ENCODE measurements around the gene SERINC2.

SERINC2 gene

GRCh38 chr1:31412732-31413404 lies at the start of gene SERINC2:
Gene SERINC2, plus strand, starts transcription at chr1:31413213. Its CDS starts 53 bp downstream, at chr1:31413266.
- DNase-seq (ENCODE audit: low spot score) = peak; percentile 40

GRCh38 chr1:31364561-31365250 lies 48.3 kb upstream of the SERINC2 start:
- no peak for DNase-seq (ENCODE audit: low spot score)

GRCh38 chr1:31366796-31367195 lies 46.2 kb upstream of the SERINC2 start:
- DNase-seq (ENCODE audit: low spot score) = no peak

GRCh38 chr1:31368611-31369107 lies 44.4 kb upstream of the SERINC2 start:
- peak; percentile 61 for DNase-seq (ENCODE audit: low spot score)

- no peak for DNase-seq (ENCODE audit: low spot score)
Observed at GRCh38 chr1:31370021-31370420, 43.0 kb upstream of the SERINC2 start.

GRCh38 chr1:31370565-31370964 lies 42.4 kb upstream of the SERINC2 start:
- DNase-seq (ENCODE audit: low spot score) = no peak

GRCh38 chr1:31371121-31371959 lies 41.7 kb upstream of the SERINC2 start:
- no peak for DNase-seq (ENCODE audit: low spot score)

- DNase-seq (ENCODE audit: low spot score) = no peak
Observed at GRCh38 chr1:31372051-31372450, 41.0 kb upstream of the SERINC2 start.

- DNase-seq (ENCODE audit: low spot score) = no peak
Observed at GRCh38 chr1:31372751-31373055, 40.3 kb upstream of the SERINC2 start.

- peak; percentile 37 for DNase-seq (ENCODE audit: low spot score)
Observed at GRCh38 chr1:31373056-31373896, 39.7 kb upstream of the SERINC2 start, which contains the start of gene FABP3. Gene FABP3, minus strand, starts transcription at chr1:31373076. Its CDS starts 62 bp downstream, at chr1:31373014.

GRCh38 chr1:31373897-31374486 lies 39.0 kb upstream of the SERINC2 start:
- DNase-seq (ENCODE audit: low spot score) = no peak

- DNase-seq (ENCODE audit: low spot score) = no peak
Observed at GRCh38 chr1:31374511-31375196, 38.4 kb upstream of the SERINC2 start.

- no peak for DNase-seq (ENCODE audit: low spot score)
Observed at GRCh38 chr1:31376375-31377134, 36.5 kb upstream of the SERINC2 start.

GRCh38 chr1:31377364-31377863 lies 35.6 kb upstream of the SERINC2 start:
- no peak for DNase-seq (ENCODE audit: low spot score)

- DNase-seq (ENCODE audit: low spot score) = no peak
Observed at GRCh38 chr1:31378001-31378400, 35.0 kb upstream of the SERINC2 start.

- DNase-seq (ENCODE audit: low spot score) = no peak
Observed at GRCh38 chr1:31380181-31380580, 32.8 kb upstream of the SERINC2 start.

GRCh38 chr1:31381394-31382294 lies 31.4 kb upstream of the SERINC2 start:
- DNase-seq (ENCODE audit: low spot score) = no peak

- DNase-seq (ENCODE audit: low spot score) = no peak
Observed at GRCh38 chr1:31382379-31382989, 30.5 kb upstream of the SERINC2 start.
